NCI-H748 treated with DMSO at 0.1 percent for 48 hours (cell line): ENCODE measurements around the gene STMP1.
"Not testable (repeated sequence)": the region's sequence is repeated elsewhere in the genome, so short reads cannot be mapped to it uniquely, and the experiment has no call there.

Source experiments
- DNase-seq: peaks from one replicate; lab custom pipeline; 2025; lab: John Stamatoyannopoulos, UW

Gene STMP1

DNA sequence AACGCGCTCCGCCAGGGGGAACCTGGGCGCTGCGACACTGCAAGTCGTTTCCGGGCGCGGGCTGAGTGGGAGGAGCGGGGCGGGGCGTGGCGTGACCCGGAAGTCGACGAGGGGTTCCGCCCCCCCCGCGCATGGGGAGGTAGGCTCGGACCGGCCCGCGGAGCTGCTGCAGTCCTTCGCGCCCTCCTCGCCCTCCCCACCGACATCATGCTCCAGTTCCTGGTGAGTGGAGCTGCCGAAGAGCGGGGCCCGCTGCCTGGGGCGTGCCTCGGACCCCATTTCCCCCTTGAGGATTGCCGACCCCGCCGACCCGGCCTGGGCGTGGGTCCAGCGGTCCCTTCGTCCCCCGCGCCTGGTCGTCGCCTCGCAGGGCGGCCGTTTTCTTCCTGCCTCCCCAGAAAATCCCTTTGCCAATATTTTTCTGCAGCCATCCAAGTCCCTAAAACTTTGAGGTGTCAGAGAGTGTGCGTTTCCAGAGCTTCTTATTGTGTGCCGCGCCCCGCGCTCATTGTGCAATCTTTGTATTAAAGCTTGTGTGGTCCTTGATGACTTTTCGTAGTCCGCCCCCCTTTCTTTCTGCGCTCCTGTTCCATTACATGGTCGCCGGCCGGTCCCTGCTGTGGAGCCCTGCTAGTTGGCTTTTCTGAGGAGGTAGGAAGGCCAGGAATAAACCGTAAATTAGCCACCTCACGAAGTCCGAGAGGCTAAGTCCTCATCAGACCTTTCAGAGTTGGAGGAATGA is at the start of gene STMP1:
TSS of gene STMP1 (plus strand) at position 142 of the 742 bp plus-strand sequence.
- peak; percentile 92 for DNase-seq

DNA sequence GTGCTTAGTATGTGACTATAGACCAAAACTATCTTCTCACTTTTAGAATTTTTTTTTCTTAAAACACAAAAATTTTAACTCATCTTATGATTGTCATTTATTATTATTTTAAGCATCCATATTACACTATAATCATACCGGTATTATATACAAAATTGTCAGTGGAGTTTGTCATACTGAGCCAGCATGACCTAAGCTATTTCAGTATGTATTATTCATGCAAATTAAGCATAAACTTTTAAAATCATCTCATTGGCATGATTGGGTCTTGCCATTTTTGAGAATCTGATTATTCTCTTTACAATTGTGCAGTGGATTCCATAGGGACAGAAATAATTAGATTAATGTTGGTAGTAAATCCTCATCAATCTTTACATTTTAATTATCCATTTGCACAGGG is 46.2 kb upstream of the STMP1 start:
- no peak for DNase-seq

DNA sequence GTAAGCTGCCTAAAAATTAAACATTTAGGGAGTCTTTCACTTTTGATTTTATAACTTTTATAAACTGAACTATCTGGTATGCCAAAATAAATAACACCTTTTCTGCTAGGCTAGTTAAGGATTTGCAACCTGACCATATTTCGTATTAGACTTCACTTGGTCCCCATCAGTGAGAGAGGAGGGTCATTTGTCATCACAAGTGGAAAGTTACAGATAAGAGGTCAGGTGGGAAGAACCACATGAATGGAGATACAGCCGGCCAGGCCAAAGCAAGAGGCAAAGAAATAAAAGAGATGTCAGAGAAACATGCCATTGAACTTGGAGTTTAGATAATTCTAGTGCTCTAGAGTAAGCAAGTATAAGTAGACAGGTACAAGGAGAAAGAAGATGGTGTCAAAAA is 44.5 kb upstream of the STMP1 start:
- no peak for DNase-seq

- no peak for DNase-seq
These were observed 43.8 kb upstream of the STMP1 start for GRCh38 chr7:135618510-135618909.

DNA sequence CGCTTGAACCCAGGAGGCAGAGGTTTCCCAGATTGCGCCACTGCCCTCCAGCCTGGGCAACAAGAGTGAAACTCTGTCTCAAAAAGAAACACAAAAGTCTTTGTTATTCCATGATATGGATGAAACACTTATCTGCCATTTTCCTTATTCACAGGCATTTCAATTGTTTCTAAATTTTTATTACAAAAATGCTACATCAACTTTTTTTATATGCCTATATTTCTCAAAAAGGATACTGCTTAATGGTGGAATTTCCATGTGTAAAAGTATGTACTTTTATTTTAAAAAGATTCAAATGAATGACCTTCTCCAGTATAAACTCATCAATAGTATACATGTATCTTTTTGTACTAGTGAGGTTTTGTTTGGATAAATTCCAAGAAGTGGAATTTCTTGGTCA is 41.9 kb upstream of the STMP1 start:
- no peak for DNase-seq

DNA sequence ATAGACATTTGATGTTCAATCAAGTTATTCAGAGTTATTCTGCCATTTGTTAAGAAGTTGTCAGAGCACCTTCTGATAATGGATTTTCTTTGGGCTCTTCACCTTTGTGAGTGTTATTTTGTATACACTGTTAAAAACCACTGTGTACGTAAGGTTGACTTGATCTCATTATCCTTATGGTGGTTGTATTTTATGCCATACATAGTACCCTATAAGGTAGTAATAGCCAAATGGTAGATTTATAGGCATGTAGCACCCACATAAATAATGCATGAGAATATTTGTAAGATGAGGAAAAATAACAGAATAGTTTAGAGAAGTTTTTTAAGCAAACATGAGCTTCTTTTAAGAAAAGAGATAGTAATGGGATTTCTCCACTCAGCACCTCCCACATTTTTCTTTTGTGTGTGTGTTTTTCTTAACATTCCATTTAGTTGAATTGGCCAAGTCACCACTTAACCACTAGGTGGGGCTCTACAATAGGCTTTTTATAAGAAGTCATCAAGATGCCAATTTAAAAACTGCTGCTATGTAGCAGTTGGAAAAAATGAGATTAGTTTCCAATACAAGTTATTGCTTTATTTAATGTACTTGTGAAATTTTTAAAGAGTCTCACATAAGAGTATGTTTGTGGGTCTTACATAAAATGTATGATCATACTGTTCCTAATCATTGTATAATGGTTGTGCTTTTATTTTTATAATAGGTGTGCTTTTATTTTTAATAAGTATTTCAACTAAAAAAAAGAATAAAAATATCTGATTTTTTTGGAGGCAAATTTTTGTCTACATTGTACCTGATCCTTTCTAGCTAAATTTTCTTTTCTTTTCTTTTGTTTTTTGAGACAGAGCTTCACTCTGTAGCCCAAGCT is 41.1 kb upstream of the STMP1 start:
- DNase-seq = peak; percentile 60

- DNase-seq = no peak
These were observed 28.0 kb upstream of the STMP1 start for GRCh38 chr7:135634191-135634878.

- not testable (repeated sequence) for DNase-seq
These were observed 22.6 kb upstream of the STMP1 start for GRCh38 chr7:135639690-135640089.

DNA sequence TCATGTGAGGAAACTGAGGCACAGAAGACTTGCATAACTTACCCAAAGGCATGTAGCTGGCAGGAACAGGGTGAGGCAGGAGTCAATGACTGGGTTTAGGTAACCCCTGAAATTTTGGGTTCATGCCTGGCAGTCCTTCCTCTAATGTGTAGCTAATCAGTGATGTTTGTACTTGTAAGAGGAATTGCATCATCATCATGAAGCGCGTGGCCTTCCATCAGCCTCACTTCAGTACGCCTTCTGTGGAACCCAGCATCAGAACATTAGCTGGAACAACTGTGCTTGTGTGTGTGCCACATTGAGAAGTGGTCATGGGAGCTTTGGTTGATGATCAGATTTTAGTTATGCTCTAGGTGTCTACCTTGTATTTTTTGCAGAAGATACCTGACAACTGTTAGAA is 18.2 kb upstream of the STMP1 start:
- DNase-seq = no peak

DNA sequence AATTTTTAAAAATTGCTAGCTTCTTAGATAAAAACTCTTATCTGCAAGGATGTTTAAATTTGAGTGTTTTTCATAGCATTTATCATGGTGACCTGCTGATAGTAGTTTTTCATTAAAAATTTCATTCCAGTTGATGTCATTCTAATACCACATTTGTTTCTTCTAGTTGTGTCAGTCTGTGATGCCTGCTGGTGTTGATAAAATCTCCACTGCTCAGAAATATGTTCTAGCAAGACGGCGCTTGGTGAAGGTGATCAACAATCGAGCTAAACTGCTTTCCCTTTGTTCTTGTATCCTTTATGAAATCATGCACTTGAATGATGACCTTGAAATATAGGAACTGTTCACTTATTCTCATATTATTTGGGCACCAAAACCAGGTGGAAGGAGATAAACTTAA is 17.6 kb upstream of the STMP1 start:
- no peak for DNase-seq

DNA sequence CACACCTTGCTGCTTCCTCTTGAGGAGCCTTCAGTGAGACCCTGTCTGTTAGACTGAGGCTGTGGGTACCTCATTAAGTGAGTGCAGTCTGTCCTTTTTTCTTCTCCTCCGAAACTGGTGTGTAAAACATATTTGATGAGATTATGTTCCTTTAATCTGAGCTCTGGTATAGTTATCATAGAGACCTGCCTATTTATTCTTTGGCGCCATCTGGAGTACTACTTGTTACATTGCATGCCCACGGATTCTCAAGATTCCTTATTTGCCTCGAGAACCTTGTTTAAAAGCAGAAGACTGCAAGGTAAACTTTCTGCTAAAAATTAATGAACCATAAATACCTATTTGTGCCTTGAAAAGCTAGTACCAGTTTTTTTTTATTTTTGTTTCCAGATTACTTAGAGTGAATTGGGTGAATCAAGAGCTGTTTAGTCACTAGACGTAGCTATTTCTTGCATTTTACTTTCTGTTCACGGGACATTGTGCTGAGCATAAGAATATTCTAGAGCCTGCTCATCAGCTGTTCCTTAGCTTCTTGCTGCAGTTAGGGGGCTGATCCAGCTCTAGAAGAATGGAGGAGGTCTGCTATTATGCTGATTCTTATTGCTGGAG is 16.9 kb upstream of the STMP1 start:
- DNase-seq = peak; percentile 54

DNA sequence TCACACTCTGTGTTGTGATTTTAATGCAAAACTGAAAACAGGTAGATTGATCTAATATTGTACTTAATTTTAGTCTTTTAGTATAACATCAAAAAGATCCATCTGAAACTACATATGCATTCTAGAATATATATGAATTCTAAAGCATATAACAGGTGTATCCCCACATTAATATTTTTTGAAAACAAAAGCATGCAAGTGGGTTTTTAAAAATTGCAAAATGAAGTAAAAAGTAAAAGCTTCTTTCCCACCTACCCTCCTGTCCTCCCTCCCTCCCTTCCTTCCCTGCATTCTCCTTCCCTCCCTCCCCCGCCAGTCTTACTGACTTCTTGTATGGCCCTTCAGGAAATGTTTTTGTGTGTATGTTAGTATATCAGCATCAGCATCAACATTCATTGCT is 14.6 kb upstream of the STMP1 start:
- DNase-seq = no peak

GRCh38 chr7:135648235-135648634 is 14.1 kb upstream of the STMP1 start:
- no peak for DNase-seq

DNA sequence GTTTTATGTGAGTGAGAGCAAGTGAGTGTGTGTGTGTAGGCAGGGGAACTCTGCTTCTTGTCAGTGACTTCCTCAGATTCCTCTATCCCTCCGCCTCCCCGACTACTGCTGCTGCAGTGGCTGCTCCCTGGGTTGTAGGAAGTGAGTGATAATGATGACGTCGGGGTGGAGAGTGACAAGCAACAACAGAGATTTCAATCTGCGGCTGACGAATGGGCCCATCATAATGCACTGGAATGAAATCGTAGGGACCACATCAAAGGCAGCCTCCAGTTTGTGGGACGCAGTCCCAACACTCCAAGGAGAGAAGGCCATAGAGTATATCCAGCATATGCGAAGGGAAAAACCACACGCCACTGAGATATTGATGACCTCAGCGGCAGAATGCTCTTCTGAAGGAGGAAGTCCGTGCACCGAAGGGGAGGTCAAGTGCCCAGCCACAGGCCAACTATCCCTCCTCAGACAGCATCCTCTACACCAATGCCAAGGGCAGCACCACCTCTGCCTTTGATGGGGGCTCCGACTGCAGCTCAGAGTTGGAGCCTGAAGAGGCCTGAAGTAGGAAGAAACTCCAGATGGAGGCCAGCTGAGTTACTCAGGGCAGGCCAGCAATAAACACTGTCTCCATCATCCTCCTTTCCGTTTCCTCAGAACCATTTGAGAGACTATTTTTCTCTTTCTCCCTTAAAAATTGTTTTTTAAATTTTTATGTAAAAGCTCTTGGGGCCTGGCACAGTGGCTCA is 11.3 kb upstream of the STMP1 start:
- no peak for DNase-seq

GRCh38 chr7:135653340-135654080 is 8.8 kb upstream of the STMP1 start:
- DNase-seq = peak; percentile 90

- DNase-seq = no peak
These were observed 3.8 kb upstream of the STMP1 start for GRCh38 chr7:135658564-135658963.

DNA sequence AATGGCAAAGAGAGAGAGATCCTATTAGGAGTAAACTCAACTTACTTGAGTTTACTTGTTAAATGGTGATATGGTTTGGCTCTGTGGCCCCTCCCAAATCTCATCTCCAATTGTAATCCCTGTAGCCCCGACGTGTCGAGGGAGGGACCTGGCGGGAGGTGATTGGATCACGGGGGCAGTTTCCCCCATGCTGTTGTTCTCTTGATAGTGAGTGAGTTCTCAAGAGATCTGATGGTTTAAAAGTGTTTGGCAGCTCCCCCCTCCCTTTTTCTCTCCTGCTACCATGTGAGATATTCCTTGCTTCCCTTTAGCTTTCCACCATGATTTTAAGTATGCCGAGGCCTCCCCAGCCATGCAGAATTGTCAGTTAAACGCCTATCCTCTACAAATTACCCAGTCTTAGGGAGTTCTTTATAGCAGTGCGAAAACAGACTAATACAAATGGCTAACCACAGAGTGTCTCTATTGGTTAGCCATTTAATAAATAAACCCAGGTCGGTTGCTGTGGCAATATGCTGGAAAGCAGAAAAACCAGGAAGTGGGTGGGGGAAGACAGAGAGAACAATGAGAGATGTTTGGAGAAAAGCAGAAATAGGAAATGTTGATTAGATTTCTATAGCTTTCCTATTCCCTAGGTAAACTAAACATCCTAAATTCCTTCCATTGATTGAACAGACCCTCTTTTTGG is 3.0 kb upstream of the STMP1 start:
- DNase-seq = peak; percentile 76

DNA sequence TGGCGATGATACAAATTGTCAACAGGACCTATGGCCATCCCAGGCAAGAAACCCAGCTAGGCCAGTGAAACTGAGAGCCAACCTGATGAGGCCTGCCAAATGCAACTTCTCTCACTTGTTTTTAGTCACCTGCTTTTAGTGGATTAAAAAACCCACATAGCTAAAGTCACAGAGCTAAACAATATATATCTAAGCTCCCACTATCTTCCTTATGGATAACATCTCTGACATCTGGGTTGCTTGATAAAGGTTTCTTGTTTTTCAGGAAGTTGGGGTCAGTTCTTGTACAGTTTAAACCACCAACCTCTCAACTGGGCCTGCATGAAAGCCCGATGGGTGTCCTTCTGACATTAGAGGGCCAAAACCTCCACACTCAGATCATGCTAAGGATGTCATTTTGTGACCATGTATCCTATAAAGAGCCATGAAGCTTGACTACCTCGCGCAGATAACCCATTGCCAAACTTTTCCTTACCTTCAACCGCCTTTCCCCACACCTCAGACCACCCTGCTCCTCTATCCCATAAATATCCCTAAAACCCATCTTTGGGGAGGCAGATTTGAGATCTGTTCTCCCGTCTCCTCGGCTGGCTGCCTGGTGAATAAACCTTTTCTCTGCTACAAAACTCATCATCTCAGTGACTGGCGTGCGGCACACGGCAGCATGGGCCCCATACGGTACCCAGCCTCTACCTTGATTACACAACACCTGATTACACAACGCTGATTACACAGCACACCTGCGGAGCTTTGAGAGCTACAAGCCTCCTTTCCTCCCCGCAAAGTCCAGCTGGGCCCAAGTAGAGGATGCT is 797 bp upstream of the STMP1 start:
- peak; percentile 74 for DNase-seq

DNA sequence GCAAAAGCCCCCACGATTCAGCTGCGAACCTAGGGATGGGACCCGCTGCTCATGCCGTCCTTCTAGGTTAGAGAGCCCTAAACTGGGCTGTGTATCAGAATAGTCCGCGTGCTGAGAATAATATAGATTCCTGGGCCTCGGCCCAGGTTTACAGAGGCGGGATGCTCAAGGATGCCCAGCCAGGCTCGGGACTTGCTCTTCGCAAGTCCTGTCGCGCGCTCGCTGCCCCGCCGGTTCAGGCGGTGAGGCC is 266 bp upstream of the STMP1 start:
- DNase-seq = no peak
